Adrenal gland (tissue), 12 donors: ENCODE results near the gene IL20. TPM values are rescaled to one million over a fixed set of nuclear protein-coding genes. Genes with fewer than 3 reads are reported as not detected.

ENCODE experiments used
- DNase-seq, 7 donors: peaks; one replicate each; pipeline ENCODE4 v3.0.0-alpha.2; 2019 to 2020
- H3K27ac ChIP-seq, 5 donors: fragments of 200-600 bp; sonication (generic) in 4 of 5; 1 replicate in 3 of 5; 2 replicates in 2 of 5; pipeline versions ENCODE4 v1.5.1 to v1.8.0; 2016 to 2020; ENCODE audit warnings: mild to moderate bottlenecking in 1 of 5
- H3K27me3 ChIP-seq: fragments of 200-600 bp; 2 replicates; pipeline ENCODE4 v1.8.0; 2021
- H3K36me3 ChIP-seq, 2 donors: fragments of 200-600 bp; replicated peaks in 1 of 2; 1 replicate in 1 of 2; 2 replicates in 1 of 2; pipeline versions ENCODE4 v1.5.1 to v1.8.0; 2018 to 2022
- H3K4me1 ChIP-seq, 2 donors: fragments of 200-600 bp; replicated peaks in 1 of 2; 1 replicate in 1 of 2; 2 replicates in 1 of 2; pipeline versions ENCODE4 v1.5.1 to v1.8.0; 2018 to 2021
- H3K4me3 ChIP-seq, 4 donors: fragments of 200-600 bp; sonication (generic) in 3 of 4; one replicate each; pipeline ENCODE4 v1.5.1; 2016 to 2018
- H3K9me3 ChIP-seq, 3 donors: fragments of 200-600 bp; sonication (generic) in 1 of 3; replicated peaks in 1 of 3; 1 replicate in 2 of 3; 2 replicates in 1 of 3; pipeline versions ENCODE4 v1.5.1 to v1.8.0; 2016 to 2021
- CTCF ChIP-seq, 6 experiments: fragments of 450-650 bp in 4 of 6; fragments of 200-600 bp in 2 of 6; sonication (generic) in 1 of 6; IDR thresholded peaks; 1 replicate in 5 of 6; 2 replicates in 1 of 6; pipeline versions ENCODE4 v1.5.1 to v1.8.0; 2016 to 2021; ENCODE audit warnings: antibody characterized with exemption in 6 of 6, mild to moderate bottlenecking in 2 of 6, moderate library complexity in 1 of 6
- POLR2A ChIP-seq, 2 donors: fragments of 450-650 bp; IDR thresholded peaks; one replicate each; pipeline ENCODE4 v1.6.1; 2017; ENCODE audit warnings: antibody characterized with exemption in 2 of 2, mild to moderate bottlenecking in 2 of 2, moderate library complexity in 1 of 2
- WGBS, 4 donors: extraction: QIAGEN DNeasy Blood & Tissue Kit in 2 of 4; methylation state at CpG; one replicate each; pipeline versions ENCODE4 v1.1.5 to v1.1.7; 2013 to 2017; 5-methylcytosine and 5-hydroxymethylcytosine counted together
- intact Hi-C, 2 donors: fragments of 100-400 bp; cut with DNase I; formaldehyde crosslinking; loops; one replicate each; pipeline versions ENCODE4 v1.14.1 to v1.15.0; 2022 to 2023
- polyA plus RNA-seq, 3 donors: library from polyadenylated mRNA; stranded (reverse); fragments of 200-250 nt in 2 of 3; fragments of 350-450 nt in 1 of 3; fragmentation: Illumina TruSeq in 1 of 3; extraction: RNeasy Lipid Tissue Mini Kit (QIAGEN cat#74804) in 1 of 3; gene quantifications; one replicate each; pipeline ENCODE4 v1.2.3, GENCODE V29; 2013 to 2014
- total RNA-seq, 9 donors: library from RNA; depleted of rRNA in 4 of 9; stranded (reverse); fragments of >200 nt in 4 of 9; fragments of 120-200 nt in 1 of 9; fragmentation: NEBNext Ultra II Directional in 1 of 9; extraction: Animal tissue kit (Norgen Biotek cat#: 25700) in 1 of 9; gene quantifications; one replicate each; pipeline versions ENCODE4 v1.1.0 to v1.2.4, GENCODE V29; 2013 to 2023
- donor health status: healthy with polysubstance abuse.
- donor health status: Bipolar disorder and iron deficiency.
- donor health status: DM: yes; HTN: yes; CAD: no.
- donor health status: DM: no; HTN: no; CAD: no.
- donor health status: DM: no; HTN: no; CAD: no.
- donor health status: DM: yes; HTN: yes; CAD: no.

The IL20 gene
- total and polyA plus RNA-seq, 12 donors: 0.13 to 0.53 (median 0.41) TPM; not detected in 9

- WGBS, 4 donors: 65 to 80% (median 74%) methylated on average over 6 of the region's 6 CpGs
- no peak for DNase-seq
- no peak for TF ChIP-seq POLR2A (IDR thresholded peaks at IDR 0.05)
- no peak for TF ChIP-seq CTCF (IDR thresholded peaks at IDR 0.05)
- Histone ChIP-seq H3K27me3 (no peaks in the 10 kb centered on the region), H3K27ac (no peak overlapping the region), H3K4me1 (no peaks in the 10 kb centered on the region), H3K36me3 (no peaks in the 10 kb centered on the region), H3K4me3 (no peak overlapping the region), H3K9me3 (no peaks in the 10 kb centered on the region)
- intact Hi-C loops: no loop called here
Measured at GRCh38 chr1:206829282-206829681, 36.1 kb upstream of the IL20 start.

- DNase-seq: no peak
- intact Hi-C loops: no loop called here
- 69 to 83% (median 75%) methylated on average over 2 of the region's 2 CpGs for WGBS, 4 donors
- TF ChIP-seq POLR2A (IDR thresholded peaks at IDR 0.05): no peak
- no peak for TF ChIP-seq CTCF (IDR thresholded peaks at IDR 0.05)
- Histone ChIP-seq H3K4me3 (no peak overlapping the region), H3K27ac (no peak overlapping the region), H3K9me3 (no peaks in the 10 kb centered on the region), H3K36me3 (no peaks in the 10 kb centered on the region), H3K4me1 (no peaks in the 10 kb centered on the region), H3K27me3 (no peaks in the 10 kb centered on the region)
Measured at GRCh38 chr1:206829875-206830274, 35.5 kb upstream of the IL20 start.

GRCh38 chr1:206831650-206832049 is 33.8 kb upstream of the IL20 start:
- H3K27me3 ChIP-seq: no peaks in the 10 kb centered on the region
- TF ChIP-seq POLR2A (IDR thresholded peaks at IDR 0.05) (no peak), CTCF (IDR thresholded peaks at IDR 0.05) (no peak)
- intact Hi-C loops: no loop called here
- no peak for DNase-seq
- no peaks in the 10 kb centered on the region for H3K36me3 ChIP-seq
- no peaks in the 10 kb centered on the region for H3K4me1 ChIP-seq
- 80 to 88% (median 85%) methylated on average over 4 of the region's 4 CpGs for WGBS, 4 donors
- H3K4me3 ChIP-seq: no peak overlapping the region
- H3K27ac ChIP-seq: no peak overlapping the region
- no peaks in the 10 kb centered on the region for H3K9me3 ChIP-seq

GRCh38 chr1:206832352-206832880 is 33.0 kb upstream of the IL20 start:
- WGBS, 4 donors: 45 to 65% (median 48%) methylated on average over 2 of the region's 2 CpGs
- intact Hi-C loops: no loop called here
- H3K4me3 ChIP-seq: no peak overlapping the region
- TF ChIP-seq POLR2A (IDR thresholded peaks at IDR 0.05) (no peak), CTCF (IDR thresholded peaks at IDR 0.05) (no peak)
- DNase-seq: no peak
- H3K4me1 ChIP-seq: no peaks in the 10 kb centered on the region
- no peaks in the 10 kb centered on the region for H3K27me3 ChIP-seq
- no peak overlapping the region for H3K27ac ChIP-seq
- no peaks in the 10 kb centered on the region for H3K9me3 ChIP-seq
- no peaks in the 10 kb centered on the region for H3K36me3 ChIP-seq
